K562 (cell line): Measurements from ENCODE around the gene USP48. TPM values are rescaled to one million over a fixed set of nuclear protein-coding genes. Genes with fewer than 3 reads are reported as not detected.

Experiments used
- ATAC-seq: fragments of 200-7000 bp; cut with Tn5 transposase; 3 replicates; pipeline ENCODE4 v1.9.1; 2020; ENCODE audit warnings: moderate library complexity
- BruUV-seq: library from RNA; stranded (reverse); fragments of 400-500 nt; replicated peaks from 2 replicates; lab custom pipeline; 2021; lab: Mats Ljungman, UMichigan
- CTCF ChIA-PET: fragments of 300-600 bp; formaldehyde crosslinking; extraction: SDS; loops from one replicate; lab custom pipeline; 2021; ENCODE audit warnings: low intra/inter-chr PET ratio; lab: Yijun Ruan, JAX
- POLR2A ChIA-PET: fragments of 300-600, 350-650 bp; sonication (Branson Sonifier 250); formaldehyde crosslinking; extraction: SDS; loops from one replicate; lab custom pipeline; 2021; ENCODE audit warnings: antibody characterized with exemption, inconsistent platforms; lab: Yijun Ruan, JAX
- DNase-seq, 4 experiments: peaks; one replicate each; pipeline versions ENCODE4 v3.0.0 to v3.0.0-alpha.2; 2011 to 2018; ENCODE audit warnings: low spot score in 3 of 4, mixed read lengths in 3 of 4; ENCODE audit errors: extremely low read depth in 1 of 4
- FAIRE-seq: peaks from 2 replicates; lab custom pipeline; 2011; peaks lifted over from hg19 to GRCh38; lab: Jason Lieb, UNC
- H2AFZ ChIP-seq: 2 replicates; pipeline ENCODE4 v1.6.0; 2011; ENCODE audit warnings: low read depth, low read length, control low read depth, inconsistent platforms
- H3K27ac ChIP-seq: fragments of 200-600 bp; 3 replicates; pipeline ENCODE4 v1.8.0; 2011; ENCODE audit warnings: low read depth, mild to moderate bottlenecking, control low read depth, inconsistent platforms, low read length, moderate library complexity, mixed read lengths; ENCODE audit errors: extremely low read depth
- H3K27me3 ChIP-seq, 2 experiments: fragments of 300-600 bp in 1 of 2; 2 replicates in 1 of 2; 3 replicates in 1 of 2; pipeline versions ENCODE4 v1.6.0 to v1.8.0; 2011; ENCODE audit warnings: inconsistent platforms in 2 of 2, low read length in 2 of 2, mild to moderate bottlenecking in 1 of 2, mixed read lengths in 1 of 2, moderate library complexity in 1 of 2; ENCODE audit not compliant: control insufficient read depth in 2 of 2, insufficient read depth in 2 of 2
- H3K36me3 ChIP-seq: fragments of 300-600 bp; 3 replicates; pipeline ENCODE4 v1.8.0; 2011; ENCODE audit warnings: mild to moderate bottlenecking, low read length, inconsistent platforms; ENCODE audit not compliant: control insufficient read depth, insufficient read depth
- H3K4me1 ChIP-seq, 2 experiments: fragments of 200-600 bp in 1 of 2; replicated peaks in 1 of 2; 2 replicates in 1 of 2; 3 replicates in 1 of 2; pipeline versions ENCODE4 v1.5.1 to v1.8.0; 2011; ENCODE audit warnings: inconsistent platforms in 2 of 2, low read length in 2 of 2, mild to moderate bottlenecking in 1 of 2, mixed read lengths in 1 of 2, moderate library complexity in 1 of 2; ENCODE audit not compliant: control insufficient read depth in 2 of 2, insufficient read depth in 2 of 2
- H3K4me2 ChIP-seq: 2 replicates; pipeline ENCODE4 v1.6.1; 2011; ENCODE audit warnings: low read length, control low read depth, inconsistent platforms, mixed read lengths; ENCODE audit not compliant: insufficient read depth
- H3K4me3 ChIP-seq: fragments of 200-600 bp; sonication (generic), shearing (Covaris generic); 2 replicates; pipeline ENCODE4 v1.5.1; 2016; ENCODE audit warnings: control low read depth, inconsistent platforms
- H3K79me2 ChIP-seq: fragments of 200-600 bp; 3 replicates; pipeline ENCODE4 v1.8.0; 2011; ENCODE audit warnings: low read length, inconsistent platforms; ENCODE audit not compliant: control insufficient read depth, insufficient read depth
- H3K9ac ChIP-seq, 2 experiments: 2 replicates each; pipeline versions ENCODE4 v1.6.0 to v1.6.1; 2011; ENCODE audit warnings: low read depth in 2 of 2, low read length in 2 of 2, control low read depth in 1 of 2, inconsistent platforms in 1 of 2, mild to moderate bottlenecking in 1 of 2, mixed read lengths in 1 of 2; ENCODE audit not compliant: insufficient read depth in 1 of 2
- H3K9me1 ChIP-seq: one replicate; pipeline ENCODE4 v1.6.0; 2011; ENCODE audit warnings: inconsistent platforms, mild to moderate bottlenecking, low read length, moderate library complexity; ENCODE audit not compliant: control insufficient read depth, insufficient read depth
- H3K9me3 ChIP-seq: replicated peaks from 2 replicates; pipeline ENCODE4 v1.5.1; 2011; ENCODE audit warnings: low read depth, low read length, inconsistent platforms; ENCODE audit not compliant: control insufficient read depth, insufficient read depth
- H4K20me1 ChIP-seq: replicated peaks from 2 replicates; pipeline ENCODE4 v1.6.1; 2011; ENCODE audit warnings: low read length, inconsistent platforms, mixed read lengths; ENCODE audit not compliant: control insufficient read depth, insufficient read depth
- MTA1 ChIP-seq: fragments of 450-650 bp; IDR thresholded peaks from 2 replicates; pipeline ENCODE4 v1.6.1; 2017; ENCODE audit warnings: borderline replicate concordance
- POLR2G ChIP-seq: fragments of 200-400 bp; formaldehyde crosslinking; IDR thresholded peaks from 2 replicates; pipeline ENCODE4 v1.6.1; 2017; ENCODE audit warnings: low read depth, mild to moderate bottlenecking, antibody characterized with exemption, low read length, moderate library complexity
- WGBS: fragments of 100-300 bp; shearing (Covaris generic); methylation state at CpG from one replicate; pipeline ENCODE4 v1.1.6; 2016; ENCODE audit warnings: low coverage, mixed read lengths; ENCODE audit not compliant: insufficient coverage; ENCODE audit errors: missing lambda C conversion rate; 5-methylcytosine and 5-hydroxymethylcytosine counted together
- in situ Hi-C: fragments of 300-500 bp; cut with MboI; formaldehyde crosslinking; loops from 4 replicates; pipeline ENCODE4 v1.15.0; 2018; ENCODE audit warnings: inconsistent platforms, mixed read lengths
- intact Hi-C: fragments of 100-400 bp; cut with micrococcal nuclease; formaldehyde crosslinking; loops from 2 replicates; pipeline ENCODE4 v1.14.2; 2022
- polyA plus RNA-seq, 8 experiments: library from polyadenylated mRNA; depleted of rRNA in 4 of 8; stranded (reverse) in 5 of 8; unstranded in 3 of 8; fragments of >200 nt; fragmentation: Nextera tagmentation in 2 of 8; fragmentation: Illumina TruSeq in 1 of 8; extraction: Ambion mirVana in 2 of 8; extraction: Trizol in 1 of 8; gene quantifications; 2 replicates each; pipeline versions ENCODE4 v1.2.1 to v1.2.3, GENCODE V29; 2011 to 2014; ENCODE audit warnings: inconsistent platforms in 1 of 8, missing spikeins in 1 of 8
- total RNA-seq, 7 experiments: library from RNA; depleted of rRNA in 6 of 7; stranded (reverse); fragments of >200 nt in 6 of 7; fragmentation: Illumina TruSeq in 2 of 7; extraction: Trizol in 2 of 7; gene quantifications; 2 replicates each; pipeline versions ENCODE4 v1.2.1 to v1.2.3, GENCODE V29; 2011 to 2021; ENCODE audit warnings: low replicate concordance in 1 of 7

Gene USP48
- total and polyA plus RNA-seq, 9 of the 15 experiments (the other 6 are each of a cell fraction or from before 2014, with no cell fraction given): 23.3 to 123 (median 106) TPM

GRCh38 chr1:21665711-21666575, 117.0 kb downstream of the USP48 start:
- DNase-seq (no peak), ATAC-seq (no peak), FAIRE-seq (no peak)
- Histone ChIP-seq H4K20me1 (peaks cover 9% of the 10 kb centered on the region; the same call in 1 of the 2 replicates), H3K9me3 (no peaks in the 10 kb centered on the region), H2AFZ (no peak overlapping the region), H3K4me2 (no peak overlapping the region), H3K9ac (peak overlapping the region in 1 of 2 experiments; percentile 41; a peak in 1 of 4 replicates), H3K27me3 (no peaks in the 10 kb centered on the region), H3K9me1 (no peaks in the 10 kb centered on the region), H3K79me2 (peaks cover 12% of the 10 kb centered on the region), H3K36me3 (peaks cover 8% of the 10 kb centered on the region; the same call in 1 of the 3 replicates), H3K4me1 (peaks cover 21 to 46% of the 10 kb centered on the region in 2 experiments), H3K4me3 (no peak overlapping the region), H3K27ac (no peak overlapping the region)
- intact Hi-C loops: no loop called here
- in situ Hi-C loops: loop anchor here (25.0 kb wide), 1 partner anchor 154 kb away; the partner anchor contains the start of gene ALPL
- 70% methylated on average over 8 of the region's 8 CpGs for WGBS
- no TSS peak for BruUV-seq
- CTCF ChIA-PET: no interaction called here
- TF ChIP-seq MTA1 (no peak), POLR2G (peak; percentile 54)
- POLR2A ChIA-PET: interaction anchor here (0.6 to 1.0 kb wide), 4 partner anchors 10 to 279 kb away, joined by 3 read pairs; no protein-coding TSS in a partner anchor
